EL (cell line): ENCODE data around the gene GPR158.

Experiments used
- DNase-seq: peaks from one replicate; pipeline ENCODE4 v3.0.0-alpha.2; 2016

The GPR158 gene

DNA sequence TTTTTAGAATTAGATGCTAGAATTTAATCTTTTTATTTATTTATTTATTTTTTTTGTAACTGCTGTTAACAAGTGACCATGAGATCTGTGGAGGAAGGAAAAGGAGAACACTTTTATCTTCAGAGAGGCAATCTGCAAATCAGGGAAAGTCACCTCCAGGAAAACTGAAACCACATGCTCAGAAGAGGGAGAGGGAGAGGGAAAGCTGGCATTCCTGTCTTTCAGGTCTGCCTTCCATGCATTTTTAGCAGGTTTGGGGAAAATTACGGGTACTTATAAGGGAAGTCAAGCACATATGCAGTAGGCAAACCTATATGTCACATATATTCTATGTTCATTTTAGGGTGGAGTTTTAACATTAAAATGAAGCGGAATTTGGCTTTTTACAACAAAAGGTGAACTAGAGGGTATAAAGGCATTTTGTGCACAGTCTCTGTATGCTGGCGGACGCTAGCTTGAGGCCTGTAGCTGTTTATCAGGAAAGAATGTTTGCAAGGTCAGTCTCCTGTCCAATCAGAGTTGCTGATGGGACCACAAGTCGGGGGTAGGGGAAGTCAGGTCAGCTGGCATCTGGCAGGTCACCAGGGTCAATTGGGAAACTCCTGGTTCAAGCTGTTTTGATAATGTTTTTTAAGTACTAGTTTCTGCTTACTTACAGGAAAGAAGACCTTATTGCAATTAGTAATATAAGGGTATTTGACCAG is 333.5 kb downstream of the GPR158 start:
- DNase-seq, result no peak

GRCh38 chr10:25509151-25509550 is 334.4 kb downstream of the GPR158 start:
- DNase-seq, result no peak

DNA sequence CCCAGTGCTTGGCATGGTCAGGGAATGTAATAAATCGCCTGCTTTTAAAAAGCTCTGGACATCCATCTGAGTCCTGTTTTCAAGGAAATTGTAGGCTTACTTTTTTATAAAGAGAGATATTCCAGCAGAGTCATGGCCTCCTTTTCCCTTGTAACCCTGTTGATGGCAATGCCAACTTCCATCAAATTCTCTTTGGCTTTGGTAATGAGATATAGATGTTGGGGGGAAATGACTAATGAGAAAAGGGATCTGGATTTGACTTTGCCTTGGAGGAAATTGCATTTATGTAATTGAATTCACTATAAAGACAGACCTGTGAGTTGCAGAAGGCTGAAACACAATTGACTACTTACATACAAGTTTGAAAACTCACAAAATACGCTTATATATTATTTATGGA is 347.5 kb downstream of the GPR158 start:
- no peak for DNase-seq

DNA sequence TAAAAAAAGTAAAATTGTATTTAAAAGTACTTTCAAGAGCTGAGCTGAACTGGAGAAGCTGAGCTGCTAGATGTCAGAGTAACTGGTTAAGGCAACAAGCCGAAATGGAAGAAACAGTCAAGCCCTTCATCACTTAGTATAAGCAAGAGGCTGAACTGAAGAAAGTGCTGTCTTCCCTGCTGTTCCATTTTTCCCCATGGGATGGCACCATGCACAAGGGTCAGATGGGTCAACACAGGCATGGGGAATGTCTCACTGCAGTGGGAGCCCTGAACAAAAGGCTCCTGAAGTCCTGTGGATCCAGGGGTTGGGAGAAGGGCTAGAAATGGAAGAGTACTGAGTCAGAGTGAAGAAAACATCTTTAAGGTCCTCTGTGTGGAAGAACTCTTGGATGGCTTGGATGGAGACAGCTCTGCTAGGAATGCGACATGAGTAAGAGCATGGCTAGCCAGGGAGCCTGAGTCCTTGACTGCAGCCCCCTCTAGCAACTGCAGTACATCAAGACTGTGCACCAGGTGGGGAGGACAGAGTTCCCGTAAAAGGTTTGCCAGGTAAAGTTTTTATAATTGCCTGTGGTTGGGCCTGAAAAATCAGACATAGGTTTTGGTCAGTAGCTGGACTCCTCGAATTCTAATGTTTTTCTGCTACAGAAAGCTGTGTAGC is 348.3 kb downstream of the GPR158 start:
- no peak for DNase-seq

- DNase-seq, result no peak
Observed at GRCh38 chr10:25530306-25530705, 355.5 kb downstream of the GPR158 start.

GRCh38 chr10:25531457-25532061 is 356.8 kb downstream of the GPR158 start:
- DNase-seq, result no peak

GRCh38 chr10:25532213-25532612 is 357.4 kb downstream of the GPR158 start:
- DNase-seq, result no peak

- no peak for DNase-seq
Observed at GRCh38 chr10:25536027-25536426, 361.2 kb downstream of the GPR158 start.

GRCh38 chr10:25547382-25547781 is 372.6 kb downstream of the GPR158 start:
- no peak for DNase-seq

DNA sequence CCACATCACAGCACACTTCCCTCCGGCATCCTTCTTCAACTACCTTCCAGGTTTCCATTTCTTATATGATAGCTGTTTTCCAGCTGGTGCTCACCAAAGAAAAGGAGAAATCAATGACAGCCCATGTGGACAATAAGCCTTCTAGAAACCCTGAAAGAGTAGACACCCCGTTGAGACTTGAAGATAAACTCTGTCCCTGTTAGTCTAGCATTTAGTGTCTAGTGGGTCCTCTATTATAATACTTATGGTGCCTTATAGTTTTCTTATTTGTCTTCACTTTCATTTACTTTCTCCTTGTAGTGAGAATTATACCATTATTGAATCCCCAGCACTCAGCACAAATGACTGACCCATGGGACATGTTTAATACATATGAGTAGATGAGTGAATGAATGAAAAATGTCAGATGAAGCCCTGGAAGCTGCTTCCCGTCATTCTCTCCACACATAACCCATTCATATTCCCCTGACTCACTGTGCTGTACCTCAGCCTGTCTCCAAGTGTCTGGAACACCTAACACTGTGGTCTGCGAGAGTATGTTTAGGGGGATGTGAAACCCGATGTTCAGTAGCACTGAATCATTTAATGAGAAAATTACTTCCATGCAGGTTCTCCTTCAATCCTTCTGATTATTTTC is 377.6 kb downstream of the GPR158 start:
- no peak for DNase-seq

- DNase-seq, result no peak
Observed at GRCh38 chr10:25555865-25556264, 381.1 kb downstream of the GPR158 start.

- DNase-seq, result peak; percentile 0
Observed at GRCh38 chr10:25556457-25556856, 381.7 kb downstream of the GPR158 start.

GRCh38 chr10:25557136-25557535 is 382.3 kb downstream of the GPR158 start:
- DNase-seq, result no peak

DNA sequence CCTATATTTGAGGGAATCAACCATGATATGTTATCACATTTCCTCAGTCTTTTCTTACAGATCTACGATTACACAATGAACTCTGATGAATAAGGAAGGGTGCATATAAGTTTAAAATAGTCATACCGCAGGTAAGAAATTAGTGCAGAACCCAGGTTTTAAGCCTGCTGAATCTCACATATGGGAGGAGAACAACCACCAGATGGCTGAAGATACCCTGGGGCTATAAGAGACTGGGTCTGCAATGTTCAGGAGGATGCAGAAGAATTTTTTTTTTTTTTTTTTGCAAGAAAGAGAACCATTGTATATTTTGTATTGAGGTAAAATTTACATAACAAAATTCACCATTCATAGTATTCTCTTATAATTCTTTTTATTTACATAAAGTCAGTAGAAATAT is 387.0 kb downstream of the GPR158 start:
- no peak for DNase-seq

- DNase-seq, result no peak
Observed at GRCh38 chr10:25562547-25562946, 387.7 kb downstream of the GPR158 start.

DNA sequence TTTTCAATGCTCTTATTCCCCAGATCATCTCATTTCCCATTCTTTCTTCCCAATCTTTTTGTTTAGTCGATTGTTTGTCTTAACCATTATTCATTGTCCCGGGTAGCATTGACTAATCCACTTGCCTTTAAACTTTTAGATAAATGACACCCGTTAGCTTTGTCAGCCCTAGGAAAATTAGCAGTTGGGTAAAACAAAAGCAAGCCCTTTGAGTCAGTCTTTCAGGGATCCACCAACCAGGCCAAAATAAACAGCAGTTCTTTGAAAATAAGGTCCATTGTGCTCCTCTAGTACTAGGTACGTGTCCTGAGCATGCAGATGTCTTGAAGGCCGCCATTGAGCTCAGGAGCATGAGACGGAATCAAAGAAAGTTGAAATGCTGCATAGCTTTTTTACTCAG is 389.6 kb downstream of the GPR158 start:
- no peak for DNase-seq

- no peak for DNase-seq
Observed at GRCh38 chr10:25565570-25565969, 390.8 kb downstream of the GPR158 start.

GRCh38 chr10:25573316-25573715 is 398.5 kb downstream of the GPR158 start:
- no peak for DNase-seq

DNA sequence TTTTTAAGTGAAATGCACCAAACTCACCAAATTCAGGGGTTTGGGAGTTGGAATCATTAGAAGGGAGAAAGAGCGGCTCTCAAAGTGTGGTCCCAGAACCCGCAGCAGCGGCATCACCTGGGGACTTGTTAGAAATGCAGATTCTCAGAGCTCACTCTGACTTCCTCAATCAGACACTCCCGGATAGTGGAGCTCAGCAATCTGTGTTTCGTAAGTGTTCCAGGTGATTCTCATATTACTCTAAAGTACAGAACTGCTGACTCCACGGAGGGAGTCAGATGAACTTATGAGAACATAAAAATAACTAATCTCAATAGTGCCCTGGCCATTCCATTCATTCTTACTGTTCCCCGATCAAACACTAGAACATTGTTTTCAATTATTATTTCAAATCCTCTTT is 400.5 kb downstream of the GPR158 start:
- no peak for DNase-seq

DNA sequence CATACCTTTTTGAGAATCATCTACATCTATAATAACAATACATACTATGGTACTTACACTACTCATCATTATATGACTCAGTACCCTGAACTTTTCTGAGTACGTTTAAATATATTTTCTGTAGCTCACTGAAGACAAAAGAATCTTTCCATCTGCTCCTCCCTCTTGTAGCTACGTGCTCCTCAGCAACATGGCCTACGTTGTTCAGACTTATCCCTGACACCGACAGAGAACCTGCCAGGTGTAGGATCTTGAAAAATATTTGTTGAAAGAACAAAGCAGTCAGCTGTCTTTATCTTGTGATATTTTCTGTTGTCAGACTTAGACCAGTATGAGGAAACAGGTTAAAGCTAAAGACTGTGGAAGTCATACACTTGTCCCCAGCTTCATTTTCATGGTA is 403.3 kb downstream of the GPR158 start:
- DNase-seq, result no peak

GRCh38 chr10:25582961-25583360 is 408.2 kb downstream of the GPR158 start:
- DNase-seq, result no peak

DNA sequence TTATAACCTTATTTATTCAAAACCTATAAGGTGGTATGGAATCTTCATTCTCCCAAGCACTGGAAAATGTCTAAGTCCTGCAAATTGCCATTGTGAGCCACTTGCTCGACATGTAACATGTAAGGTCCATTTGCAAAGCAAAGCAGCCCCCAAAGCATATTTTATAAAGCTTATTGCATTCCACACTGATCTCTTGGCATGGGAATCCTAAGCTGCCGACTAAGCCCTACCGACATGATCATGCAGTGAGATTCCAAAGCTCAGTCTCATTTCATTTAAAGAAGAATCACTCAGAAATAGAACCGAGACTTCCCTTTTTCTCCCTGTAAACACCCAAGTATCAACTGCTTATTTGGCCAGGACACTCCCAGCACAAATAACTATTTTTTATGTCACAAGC is 425.9 kb downstream of the GPR158 start:
- DNase-seq, result no peak

DNA sequence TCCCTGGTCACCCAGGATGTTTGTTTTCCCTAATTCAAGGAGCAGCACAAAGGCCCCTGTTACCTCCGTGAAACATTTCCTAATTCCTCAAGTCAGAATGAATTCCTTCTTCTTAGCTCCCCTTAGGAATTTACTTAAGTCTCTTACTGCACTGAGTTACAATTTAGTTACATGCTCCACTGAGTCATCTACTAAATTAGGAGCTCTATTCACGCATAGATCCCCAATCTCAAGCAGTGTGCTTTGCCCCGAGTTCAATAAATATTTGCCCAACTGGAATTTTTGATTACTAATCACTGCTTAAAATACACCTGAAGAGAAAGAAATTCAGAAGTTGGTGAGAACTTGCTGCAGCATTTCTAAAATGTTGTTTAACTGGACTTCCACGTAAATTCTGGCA is 429.8 kb downstream of the GPR158 start:
- no peak for DNase-seq

DNA sequence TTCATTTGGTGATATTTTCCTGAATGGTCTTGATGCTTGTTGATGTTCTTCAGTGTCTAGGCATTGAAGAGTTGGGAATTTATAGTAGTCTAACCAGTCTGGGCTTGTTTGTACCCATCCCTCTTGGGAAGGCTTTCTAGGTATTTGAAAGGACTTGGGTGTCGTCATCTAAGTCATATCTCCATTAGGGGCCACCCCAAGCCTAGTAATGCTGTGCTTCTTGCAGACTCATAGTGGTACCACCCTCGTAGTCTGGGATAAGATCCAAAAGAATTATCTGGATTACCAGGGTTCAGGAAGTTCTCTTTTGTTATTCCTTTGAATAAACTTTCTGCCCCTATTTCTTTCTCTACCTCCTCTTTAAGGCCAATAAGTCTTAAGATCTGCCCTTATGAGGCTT is 439.9 kb downstream of the GPR158 start:
- no peak for DNase-seq
